KG1 (cell line): ENCODE data around the gene HLTF.
"Not testable (repeated sequence)": the region's sequence is repeated elsewhere in the genome, so short reads cannot be mapped to it uniquely, and the experiment has no call there.

Source experiments
- DNase-seq: peaks from one replicate; lab custom pipeline; 2025; lab: John Stamatoyannopoulos, UW

Gene HLTF

GRCh38 chr3:148991219-148992026, 94.9 kb downstream of the HLTF start, which contains the start of gene GYG1:
TSS of gene GYG1 (plus strand) at chr3:148991540. CDS start at chr3:148991641, 101 bp downstream.
- DNase-seq = peak; percentile 78

DNA sequence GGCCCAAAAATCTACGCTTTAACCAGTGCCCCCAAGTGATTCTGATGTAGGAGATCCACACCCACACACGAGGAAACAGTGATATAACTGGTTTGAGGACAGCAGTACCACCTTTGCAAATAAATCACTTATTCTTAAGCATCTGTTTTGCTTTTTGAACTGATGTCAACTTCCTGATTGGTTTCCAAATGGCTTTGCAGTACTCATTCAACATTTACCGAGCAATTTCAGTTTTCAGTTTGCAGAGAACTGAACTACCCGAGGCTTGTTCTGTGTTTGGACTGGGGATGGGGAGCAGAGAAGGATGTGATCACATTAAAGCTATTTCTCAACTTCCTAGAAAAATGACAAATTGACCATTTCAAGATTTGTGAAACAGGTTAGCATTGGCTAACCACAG, 96.1 kb downstream of the HLTF start:
- DNase-seq = no peak

- not testable (repeated sequence) for DNase-seq
Observed at GRCh38 chr3:148987551-148987950, 98.8 kb downstream of the HLTF start.

- DNase-seq = no peak
Observed at GRCh38 chr3:148981273-148981672, 105.1 kb downstream of the HLTF start.
